Loucy (cell line): ENCODE results near the gene ZDHHC12.

Experiments used
- CTCF ChIP-seq: fragments of 200-600 bp; sonication (generic); conservative IDR thresholded peaks from 2 replicates; pipeline ENCODE4 v1.5.1; 2014; ENCODE audit warnings: mild to moderate bottlenecking, antibody characterized with exemption, low read length
- EZH2phosphoT487 ChIP-seq: fragments of 200-600 bp; IDR thresholded peaks from 2 replicates; pipeline ENCODE4 v1.6.1; 2018; ENCODE audit warnings: antibody characterized with exemption, mild to moderate bottlenecking, moderate library complexity, borderline replicate concordance

GRCh38 chr9:128694344-128694743, 29.6 kb downstream of the ZDHHC12 start:
- TF ChIP-seq CTCF (no peak), EZH2phosphoT487 (no peak)
